Left lobe of liver (tissue), 2 donors: ENCODE measurements around the gene ZNF776. TPM values are rescaled to one million over a fixed set of nuclear protein-coding genes. Genes with fewer than 3 reads are reported as not detected.
"Not testable (repeated sequence)": the region's sequence is repeated elsewhere in the genome, so short reads cannot be mapped to it uniquely, and the experiment has no call there.

Experiments used
- ATAC-seq: fragments of 200-7000 bp; cut with Tn5 transposase; one replicate; pipeline ENCODE4 v1.9.1; 2020; ENCODE audit warnings: mild to moderate bottlenecking, moderate library complexity
- DNase-seq: peaks from one replicate; pipeline ENCODE4 v3.0.0-alpha.2; 2020; ENCODE audit warnings: low spot score
- total RNA-seq: library from RNA; stranded (reverse); gene quantifications from one replicate; pipeline ENCODE4 v1.2.1, GENCODE V29; 2021
- donor health status: DM: no; HTN: no; CAD: no; lungs with moderate emphysema.
- donor health status: DM: no; HTN: yes; CAD: no.

ZNF776 gene
- total RNA-seq, 1 donor from 2014 or later: 9.1 TPM

- no peak for ATAC-seq
Measured at GRCh38 chr19:57776764-57777296, 30.2 kb downstream of the ZNF776 start.

GRCh38 chr19:57778336-57778735 is 31.7 kb downstream of the ZNF776 start:
- ATAC-seq (no peak), DNase-seq (no peak)

More at GRCh38 chr19:57776764-57777296, 30.2 kb downstream of the ZNF776 start:
- no peak for DNase-seq

- DNase-seq (no peak), ATAC-seq (no peak)
Measured at GRCh38 chr19:57779220-57779845, 32.7 kb downstream of the ZNF776 start.

- ATAC-seq (no peak), DNase-seq (no peak)
Measured at GRCh38 chr19:57786286-57786685, 39.7 kb downstream of the ZNF776 start.

- DNase-seq (no peak), ATAC-seq (no peak)
Measured at GRCh38 chr19:57786906-57787305, 40.3 kb downstream of the ZNF776 start.

- DNase-seq: no peak
- ATAC-seq: no peak
Measured at GRCh38 chr19:57788114-57788692, 41.6 kb downstream of the ZNF776 start.

GRCh38 chr19:57789288-57789687 is 42.7 kb downstream of the ZNF776 start:
- DNase-seq: no peak
- ATAC-seq: no peak

GRCh38 chr19:57796580-57796979 is 50.0 kb downstream of the ZNF776 start:
- DNase-seq, ATAC-seq: not testable (repeated sequence)

GRCh38 chr19:57800696-57801095 is 54.1 kb downstream of the ZNF776 start:
- DNase-seq: no peak
- no peak for ATAC-seq

GRCh38 chr19:57802269-57802668 is 55.7 kb downstream of the ZNF776 start:
- ATAC-seq: no peak
- DNase-seq: no peak

GRCh38 chr19:57803265-57803593 is 56.6 kb downstream of the ZNF776 start:
- no peak for DNase-seq
- ATAC-seq: peak; percentile 47

- ATAC-seq: peak; percentile 77
- DNase-seq: no peak
Measured at GRCh38 chr19:57803594-57804325, 57.1 kb downstream of the ZNF776 start.

GRCh38 chr19:57807541-57807940 is 60.9 kb downstream of the ZNF776 start:
- DNase-seq (no peak), ATAC-seq (peak; percentile 54)

Other genes with a start within 250 kb of the ZNF776 start
- 2.3 TPM for gene ZNF773, start 246.9 kb upstream of the ZNF776 start, total RNA-seq
- gene ZNF549, start 219.5 kb upstream of the ZNF776 start, total RNA-seq: 1.0 TPM
- gene ZNF550, start 187.0 kb upstream of the ZNF776 start, total RNA-seq: 2.4 TPM
- 1.4 TPM for gene ZNF416, start 167.9 kb upstream of the ZNF776 start, total RNA-seq
- gene ZIK1, start 162.7 kb upstream of the ZNF776 start, total RNA-seq: 0.18 TPM
- gene ZNF530, start 146.9 kb upstream of the ZNF776 start, total RNA-seq: 0.50 TPM
- 6.9 TPM for gene ZNF134, start 132.6 kb upstream of the ZNF776 start, total RNA-seq
- 4.9 TPM for gene ZNF211, start 113.6 kb upstream of the ZNF776 start, total RNA-seq
- not detected for gene ZSCAN4, start 77.9 kb upstream of the ZNF776 start, total RNA-seq
- gene ZNF551, start 64.8 kb upstream of the ZNF776 start, total RNA-seq: 1.8 TPM
- 0.96 TPM for gene ZNF154, start 37.6 kb upstream of the ZNF776 start, total RNA-seq
- 2.1 TPM for gene ZNF671, start 19.2 kb upstream of the ZNF776 start, total RNA-seq
- gene ZNF586, start 22.9 kb downstream of the ZNF776 start, total RNA-seq: 4.6 TPM
- gene ZNF552, start 68.1 kb downstream of the ZNF776 start, total RNA-seq: 7.1 TPM
- gene ZNF587B, start 83.5 kb downstream of the ZNF776 start, total RNA-seq: 10.2 TPM
- gene ZNF587, start 103.0 kb downstream of the ZNF776 start, total RNA-seq: 19.1 TPM
- gene ZNF814, start 142.2 kb downstream of the ZNF776 start, total RNA-seq: 12.9 TPM
- 15.2 TPM for gene ZNF417, start 169.8 kb downstream of the ZNF776 start, total RNA-seq
- 3.5 TPM for gene ZNF418, start 188.6 kb downstream of the ZNF776 start, total RNA-seq
- gene ZNF256, start 200.9 kb downstream of the ZNF776 start, total RNA-seq: 1.1 TPM
- gene C19orf18, start 227.7 kb downstream of the ZNF776 start, total RNA-seq: 1.1 TPM